GM04504 (cell line): ENCODE data around the gene TNS1.

Source experiments
- DNase-seq: peaks from one replicate; pipeline ENCODE4 v3.0.0-alpha.2; 2012; ENCODE audit warnings: low read depth

The TNS1 gene

DNA sequence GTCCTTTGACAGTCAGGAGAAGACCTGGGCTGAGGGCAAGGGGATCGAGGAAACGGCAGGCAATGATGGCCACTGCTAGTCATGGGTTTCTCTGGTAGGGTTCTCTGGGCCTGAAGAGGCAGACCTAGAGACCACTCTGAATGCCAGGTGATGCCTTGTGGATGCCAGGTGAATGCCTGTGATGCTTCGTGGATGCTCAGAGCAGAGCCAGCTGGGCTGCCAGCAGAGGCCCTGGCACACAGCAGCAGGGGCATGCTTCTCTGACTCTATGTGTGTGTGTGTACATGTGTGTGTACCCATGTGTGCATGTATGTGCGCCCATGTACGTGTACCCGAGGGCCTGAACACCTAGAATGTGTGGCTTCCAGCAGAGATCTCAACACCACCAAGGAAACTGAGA is 172.0 kb downstream of the TNS1 start:
- DNase-seq, result no peak

DNA sequence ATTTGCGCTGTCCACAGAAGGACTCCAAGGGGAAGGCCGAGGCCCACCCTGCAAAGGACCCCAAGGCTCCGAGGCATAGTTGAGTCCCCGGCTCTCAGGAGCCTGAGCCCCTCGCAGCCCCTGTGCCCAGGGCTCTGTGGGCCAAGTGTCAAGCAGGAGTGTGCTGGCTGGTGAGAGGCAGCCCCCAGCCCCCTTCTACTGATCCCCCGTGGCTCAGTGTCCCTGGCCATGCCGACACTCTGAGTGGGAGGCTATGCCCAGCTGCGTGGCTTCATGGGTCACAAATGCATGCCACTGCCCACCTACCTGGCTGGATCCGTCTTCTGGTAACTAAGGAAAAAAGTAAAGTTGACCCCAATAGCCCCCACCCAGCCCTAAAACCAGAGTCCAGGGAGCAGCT is 172.7 kb downstream of the TNS1 start:
- no peak for DNase-seq

DNA sequence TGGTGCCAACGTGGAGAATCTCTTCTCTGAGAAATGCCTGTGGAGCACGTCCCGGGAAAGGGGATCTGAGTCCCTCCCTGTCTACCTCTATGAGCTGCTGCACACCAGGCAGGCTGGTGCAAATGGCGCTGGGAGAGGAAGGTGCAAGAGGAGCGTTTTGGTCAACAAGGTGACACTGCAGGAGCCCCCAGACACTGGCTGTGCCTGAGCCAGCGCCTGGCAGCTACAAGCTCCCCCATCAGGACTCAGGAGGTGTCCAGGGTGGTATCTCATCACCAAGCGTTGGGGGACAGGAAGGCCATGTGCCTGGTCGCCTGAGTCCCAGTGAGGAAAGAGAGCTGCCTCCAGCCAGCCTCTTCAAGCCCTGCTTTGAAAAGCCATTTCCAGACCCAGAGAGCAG is 173.4 kb downstream of the TNS1 start:
- DNase-seq, result no peak

DNA sequence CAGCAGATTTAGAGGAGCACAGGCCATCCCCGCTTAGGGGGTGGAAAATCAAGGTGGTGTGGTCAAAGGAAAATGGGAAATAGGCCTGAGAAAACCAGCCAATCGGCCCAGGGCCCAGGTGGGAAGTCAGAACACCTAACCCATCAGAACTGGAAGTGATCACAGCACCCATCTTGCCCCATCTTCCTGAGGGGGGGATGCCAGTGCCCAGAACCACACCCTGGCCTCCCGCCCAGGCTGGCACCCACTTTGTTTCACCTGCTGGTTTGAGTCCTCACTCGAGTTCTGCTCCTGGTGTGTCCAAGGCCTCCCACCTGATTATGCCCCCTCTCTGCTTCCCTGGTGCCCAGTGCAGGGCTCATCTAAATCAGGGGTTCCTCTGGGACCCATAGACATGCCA is 174.5 kb downstream of the TNS1 start:
- no peak for DNase-seq

DNA sequence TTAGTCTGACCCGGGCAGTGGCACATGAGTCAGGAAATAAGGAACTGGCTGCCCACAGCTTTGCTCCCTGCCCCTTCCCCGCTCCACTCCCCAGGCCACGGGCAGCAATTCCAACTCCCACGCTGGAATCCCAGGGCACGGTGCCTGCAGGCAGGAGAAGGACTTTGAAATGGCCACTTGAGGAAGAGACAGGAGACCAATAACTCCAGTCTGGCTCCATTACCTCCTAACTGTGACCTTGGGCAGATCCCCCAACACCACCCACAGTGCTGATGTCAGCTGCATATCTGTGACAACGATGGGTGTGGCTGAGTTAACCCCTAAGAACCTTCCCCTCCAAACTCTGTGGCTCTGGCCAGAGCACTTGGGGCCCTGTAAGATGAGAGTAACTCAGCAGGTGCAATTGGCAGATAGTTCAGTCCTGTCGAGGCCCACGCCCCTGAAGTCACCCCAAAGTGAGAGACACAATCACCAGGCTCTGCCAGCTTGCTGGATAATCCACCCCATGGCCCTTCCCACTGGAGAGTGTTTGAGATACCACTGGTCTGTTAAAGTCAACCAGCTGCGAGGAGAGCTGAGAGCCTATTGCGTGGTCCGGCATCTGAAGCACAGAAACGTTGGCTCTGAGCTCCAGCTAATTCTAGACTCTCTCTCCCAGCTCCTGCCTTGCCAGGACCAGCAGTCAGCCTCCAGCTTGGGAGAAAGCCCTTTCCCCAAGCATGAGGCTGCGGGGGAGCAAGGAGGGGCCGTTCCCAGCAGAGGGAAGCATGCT is 175.2 kb downstream of the TNS1 start:
- DNase-seq, result no peak

DNA sequence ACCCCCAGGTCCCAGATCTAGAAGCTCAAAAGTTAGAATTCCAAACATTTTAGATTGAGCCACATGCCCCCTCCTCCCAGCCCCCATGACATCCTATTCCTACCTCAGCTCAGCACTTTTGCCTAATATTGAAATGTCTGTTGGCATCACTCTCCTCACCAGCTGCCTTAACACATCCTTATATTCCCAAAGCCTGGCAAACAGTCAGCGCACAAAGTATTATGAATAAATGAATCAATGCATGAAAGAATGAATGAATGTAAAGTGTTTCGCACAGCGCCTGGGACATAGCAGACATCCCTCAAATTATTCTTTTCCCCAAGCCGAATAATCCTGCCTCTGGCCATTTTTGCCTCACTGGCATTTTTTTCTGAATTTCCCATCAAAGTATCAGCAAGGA is 175.8 kb downstream of the TNS1 start:
- DNase-seq, result no peak

DNA sequence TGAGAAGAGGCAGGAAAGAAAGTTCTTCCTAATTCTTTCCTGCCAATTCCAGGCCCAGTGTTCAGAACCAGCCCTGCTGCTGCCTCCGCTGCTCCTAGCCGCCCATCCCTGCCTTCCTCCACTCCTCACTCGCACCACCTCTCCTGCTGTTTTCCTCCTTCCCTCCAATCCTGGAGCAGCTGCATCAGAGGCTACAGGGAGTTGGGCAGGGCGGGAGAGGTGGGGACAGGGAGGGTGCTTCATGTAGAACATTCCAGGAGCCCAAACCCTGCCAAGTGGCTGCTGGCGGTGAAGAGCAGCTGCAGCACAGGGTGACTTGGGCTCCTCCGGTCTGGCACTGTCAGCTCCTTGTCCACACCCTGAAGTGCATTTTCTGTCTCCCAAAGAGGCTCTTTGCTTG is 176.3 kb downstream of the TNS1 start:
- DNase-seq, result no peak

DNA sequence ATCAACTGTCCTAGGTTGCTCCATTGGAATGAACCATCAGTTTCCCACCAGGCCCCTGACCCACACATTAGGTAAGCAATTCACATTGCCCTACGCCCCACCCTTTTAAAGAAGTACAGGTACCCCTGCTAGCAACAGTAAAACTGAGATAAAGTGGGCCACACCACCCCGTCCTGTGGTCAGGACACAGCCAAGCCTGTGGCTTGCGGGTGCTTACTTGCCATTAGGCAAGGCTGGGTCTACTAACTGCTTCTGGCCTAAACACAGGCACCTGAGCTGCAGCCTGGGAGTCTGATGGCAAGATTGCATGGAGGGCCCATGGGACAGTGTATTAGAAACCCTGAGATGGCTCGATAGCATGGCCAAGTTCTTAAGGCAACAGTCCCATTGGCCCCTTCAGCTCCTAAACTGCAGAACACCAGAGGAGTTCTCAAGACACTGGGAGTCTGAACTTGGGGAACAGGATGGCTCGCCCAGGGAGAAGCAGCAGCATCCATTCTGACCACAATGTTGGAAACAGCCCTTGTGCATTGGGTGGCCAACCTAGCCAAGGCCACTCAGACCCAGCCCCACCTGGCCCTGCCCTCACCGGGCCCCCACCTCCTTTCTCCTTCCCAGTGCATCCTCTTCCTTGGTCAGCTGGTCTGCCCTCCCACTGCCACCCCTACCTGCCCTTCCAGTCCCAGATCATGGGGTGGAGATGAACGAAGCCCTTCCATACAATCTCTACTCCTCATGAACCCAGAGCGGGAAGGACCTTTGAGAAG is 177.1 kb downstream of the TNS1 start:
- no peak for DNase-seq

DNA sequence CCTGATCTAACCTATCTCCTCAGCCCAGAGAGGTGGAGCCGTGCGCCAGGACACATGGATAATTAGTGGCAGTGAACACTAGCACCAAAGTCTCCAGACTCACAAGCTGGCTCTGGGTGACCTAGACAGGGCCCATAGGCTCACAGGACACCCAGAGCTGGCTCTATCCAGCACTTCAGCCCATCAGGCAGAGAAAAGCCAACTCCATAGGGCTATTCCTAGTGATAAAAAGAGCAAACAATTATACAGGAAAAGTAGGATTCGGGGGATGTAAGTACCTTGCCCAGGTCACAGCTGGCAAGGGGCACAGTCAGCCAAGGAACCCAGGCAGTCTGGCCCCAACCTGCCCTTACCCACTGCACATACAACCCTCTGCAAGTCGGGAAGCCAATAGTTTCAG is 178.6 kb downstream of the TNS1 start:
- no peak for DNase-seq

DNA sequence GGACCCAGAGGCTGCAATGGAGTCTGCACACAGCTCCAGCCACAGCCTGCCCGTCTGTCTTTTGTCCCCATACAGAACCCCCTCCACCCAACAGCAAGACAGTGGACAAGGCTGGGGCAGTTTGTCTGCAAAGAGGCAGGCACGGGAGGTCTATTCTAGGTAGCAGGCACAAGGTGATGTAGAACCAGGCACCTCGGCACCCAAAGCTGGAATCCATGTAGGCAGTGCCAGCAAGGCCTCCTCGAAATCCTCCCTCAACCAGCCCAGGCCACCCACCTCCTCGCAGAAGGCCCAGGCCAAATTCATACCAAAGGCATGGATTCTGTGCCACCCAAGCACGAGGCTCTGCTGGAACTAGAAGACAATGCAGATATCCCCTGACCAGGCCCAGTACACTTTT is 179.2 kb downstream of the TNS1 start:
- DNase-seq, result no peak

DNA sequence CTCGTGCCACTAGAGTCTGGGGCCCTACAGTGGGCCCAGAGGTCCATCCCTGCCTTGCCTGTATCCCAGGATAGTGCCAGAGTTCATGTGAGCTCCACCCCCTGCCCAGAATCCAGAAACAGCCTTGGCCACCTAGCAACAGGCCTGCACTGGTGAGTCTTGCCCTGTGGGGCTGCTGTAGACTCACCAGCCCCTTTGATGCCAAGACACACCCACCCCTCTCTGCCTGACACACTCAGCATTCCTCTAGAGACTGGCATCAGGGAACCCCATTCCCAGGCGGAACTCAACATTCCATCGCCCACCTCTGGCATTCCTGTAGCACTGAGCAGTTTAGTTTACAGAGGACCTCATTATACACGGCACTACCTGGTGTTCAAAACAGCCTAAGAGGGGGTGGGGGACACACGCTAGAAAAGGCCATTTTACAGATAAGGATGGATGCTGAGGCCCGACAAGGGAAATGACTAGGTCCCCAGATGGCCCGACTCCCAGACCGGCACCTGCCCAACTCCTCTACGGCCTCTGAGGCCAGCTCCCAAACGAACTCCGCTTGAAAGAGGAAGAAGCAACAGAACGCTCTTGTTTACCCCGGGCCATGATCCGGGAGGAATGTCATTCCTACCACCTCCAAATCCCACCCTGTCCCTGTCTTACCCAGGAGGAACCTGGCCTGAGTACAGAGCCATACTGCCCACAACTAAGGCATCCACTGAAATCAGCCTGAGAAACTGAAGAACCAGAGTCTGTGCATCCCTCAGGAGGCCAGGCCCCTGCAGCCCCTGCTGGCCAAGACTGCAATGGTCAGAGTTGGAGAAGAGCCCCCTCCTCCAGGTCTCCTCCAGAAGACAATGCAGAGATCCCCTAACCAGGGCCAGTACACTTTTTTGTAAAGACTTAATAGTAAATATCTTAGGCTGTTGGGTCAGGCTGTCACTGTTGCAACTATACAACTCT is 180.2 kb downstream of the TNS1 start:
- DNase-seq, result no peak

DNA sequence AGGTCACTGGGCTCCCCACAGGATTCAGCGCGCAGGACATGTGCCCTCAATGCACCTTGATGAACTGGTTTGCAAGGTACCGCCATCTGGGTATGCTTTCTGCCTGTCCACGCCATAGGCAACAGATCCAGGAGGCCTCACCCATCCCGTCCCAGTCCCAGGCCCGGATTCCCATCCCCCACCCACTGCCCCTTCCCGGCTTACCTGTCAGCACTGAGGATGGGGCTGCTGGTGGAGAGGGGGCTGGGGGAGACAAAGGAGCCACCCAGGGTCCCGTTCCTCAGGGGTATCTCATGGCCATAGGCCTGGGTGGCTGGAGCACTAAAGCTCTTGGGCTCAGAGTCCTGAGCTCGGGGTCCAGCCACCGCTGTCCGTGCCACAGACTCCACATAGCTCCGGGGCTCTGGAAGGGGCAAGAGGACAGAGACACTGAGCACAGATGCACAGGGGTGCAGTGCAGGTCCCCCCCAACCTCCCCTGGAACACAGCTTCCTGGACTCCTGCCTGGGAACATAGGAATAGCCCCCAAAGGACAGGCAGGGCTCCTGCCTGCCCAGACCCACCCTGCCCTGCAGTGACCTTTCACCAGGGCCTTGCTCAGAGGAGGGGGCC is 181.2 kb downstream of the TNS1 start:
- DNase-seq, result no peak

DNA sequence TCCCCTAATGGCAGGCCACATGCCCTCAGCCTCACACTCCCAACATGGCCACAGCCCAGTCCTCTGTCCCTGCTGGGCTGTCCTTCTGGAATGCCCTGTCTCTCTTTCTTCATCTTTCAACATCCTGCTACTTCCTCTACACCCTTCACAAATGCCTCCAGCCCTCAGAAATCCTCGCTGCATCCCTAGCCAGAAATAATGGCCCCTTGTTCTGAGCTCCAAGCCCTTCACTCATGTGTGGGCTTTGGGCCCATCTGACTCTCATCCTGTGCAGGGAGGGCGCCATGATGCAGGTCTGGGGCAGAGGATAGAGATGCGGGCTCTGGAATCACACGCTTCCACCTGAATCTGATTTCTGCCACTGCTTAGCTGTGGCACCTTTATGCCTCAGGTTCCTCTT is 181.9 kb downstream of the TNS1 start:
- no peak for DNase-seq

DNA sequence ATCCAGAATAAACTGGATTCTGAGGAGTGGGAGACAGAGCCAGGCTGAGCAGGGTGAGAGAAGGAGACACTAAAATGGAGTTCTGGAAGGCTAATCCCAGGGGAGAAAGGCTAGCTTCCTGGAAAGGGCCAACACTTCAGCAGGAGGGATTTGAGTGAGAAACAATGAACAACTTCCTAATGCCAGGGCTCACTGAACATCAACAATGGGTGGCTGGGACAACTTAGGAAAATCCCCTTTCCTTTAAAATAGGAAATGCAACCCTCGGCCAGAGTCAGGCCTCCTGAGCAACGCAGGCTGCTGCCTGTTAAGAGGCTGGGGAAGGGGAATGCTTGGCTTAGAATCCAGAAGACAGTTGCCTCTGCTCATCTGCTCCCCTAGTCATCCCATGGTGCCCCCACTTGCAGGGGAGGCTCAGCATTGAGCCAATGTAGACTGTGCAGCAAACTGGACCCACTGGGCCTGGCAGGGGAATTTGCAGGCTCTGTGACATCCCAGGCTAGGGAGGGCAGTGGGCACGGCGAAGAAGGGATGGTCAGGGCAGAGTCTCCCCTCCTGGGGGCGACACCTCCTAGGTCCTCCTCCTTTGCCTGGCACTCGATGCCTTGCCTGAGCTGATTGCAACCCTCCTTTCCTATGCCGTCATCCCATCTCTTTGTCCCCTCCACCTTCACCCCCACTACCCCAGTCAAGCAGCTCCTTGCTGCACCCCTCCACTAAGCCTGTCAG is 182.5 kb downstream of the TNS1 start:
- DNase-seq, result no peak

DNA sequence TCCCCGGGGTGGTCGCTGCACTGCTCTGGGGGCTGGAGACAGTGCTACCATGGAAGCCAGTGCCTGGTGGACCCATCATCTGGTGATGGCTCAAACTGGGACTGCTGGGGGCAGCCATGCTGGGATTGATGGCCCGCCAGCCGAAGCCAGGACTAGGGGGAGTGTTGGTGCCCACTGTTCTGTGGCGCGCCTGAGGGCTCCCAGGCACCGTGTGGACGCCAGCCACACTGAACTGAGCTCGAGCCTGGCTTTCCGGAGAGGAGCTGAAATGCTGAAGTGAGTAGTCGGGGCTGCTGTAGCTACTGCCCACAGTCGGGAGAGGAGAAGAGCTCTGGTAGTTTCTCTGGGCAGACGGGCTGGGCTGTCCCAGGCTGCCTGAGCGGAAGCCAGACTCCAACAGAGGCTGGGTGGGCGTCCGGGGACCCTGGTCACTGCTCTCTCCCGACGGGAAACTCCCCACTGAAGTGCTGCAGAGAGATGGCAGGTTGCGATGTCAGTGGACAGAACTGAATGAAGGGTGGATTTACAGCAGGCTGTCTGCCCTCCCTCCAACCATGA is 184.4 kb downstream of the TNS1 start:
- no peak for DNase-seq

DNA sequence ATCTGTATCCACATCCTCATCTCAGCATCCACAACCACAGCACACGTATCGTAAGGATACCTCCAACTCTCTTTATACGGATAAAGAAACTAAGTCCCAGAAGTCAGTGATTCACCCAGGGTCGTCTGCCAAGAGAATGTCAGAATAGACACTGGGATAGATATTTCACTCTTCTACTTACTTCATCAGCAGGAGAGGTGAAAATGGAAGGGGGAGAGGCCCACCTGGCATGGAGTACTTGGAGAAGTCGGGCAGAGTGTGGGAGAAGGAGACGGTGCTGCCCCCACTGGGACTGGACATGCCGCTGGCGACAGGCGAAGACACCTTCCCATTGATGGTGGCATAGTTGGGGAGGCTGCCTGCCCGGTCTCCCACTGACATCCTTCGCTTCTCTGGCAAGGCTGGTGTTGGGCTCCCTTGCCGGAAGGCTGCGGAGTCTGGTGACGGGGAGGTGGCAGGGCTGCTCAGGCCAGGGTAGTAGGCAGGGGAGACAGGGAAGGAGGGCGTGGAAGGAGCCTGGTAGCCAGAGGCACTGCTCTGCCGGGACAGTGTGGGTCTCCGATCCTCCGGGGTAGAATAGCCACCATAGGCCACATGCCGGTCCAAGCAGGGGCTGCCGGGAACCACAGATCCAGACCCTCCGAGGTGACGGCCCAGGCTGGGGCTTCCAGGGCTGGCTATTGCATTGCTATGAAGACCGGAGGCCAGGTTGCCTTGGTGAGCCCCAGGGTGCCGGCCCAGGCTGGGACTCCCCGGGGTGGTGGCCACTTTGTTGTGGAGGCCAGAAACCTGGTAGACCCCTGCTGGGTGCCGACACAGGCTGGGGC is 185.1 kb downstream of the TNS1 start:
- no peak for DNase-seq

DNA sequence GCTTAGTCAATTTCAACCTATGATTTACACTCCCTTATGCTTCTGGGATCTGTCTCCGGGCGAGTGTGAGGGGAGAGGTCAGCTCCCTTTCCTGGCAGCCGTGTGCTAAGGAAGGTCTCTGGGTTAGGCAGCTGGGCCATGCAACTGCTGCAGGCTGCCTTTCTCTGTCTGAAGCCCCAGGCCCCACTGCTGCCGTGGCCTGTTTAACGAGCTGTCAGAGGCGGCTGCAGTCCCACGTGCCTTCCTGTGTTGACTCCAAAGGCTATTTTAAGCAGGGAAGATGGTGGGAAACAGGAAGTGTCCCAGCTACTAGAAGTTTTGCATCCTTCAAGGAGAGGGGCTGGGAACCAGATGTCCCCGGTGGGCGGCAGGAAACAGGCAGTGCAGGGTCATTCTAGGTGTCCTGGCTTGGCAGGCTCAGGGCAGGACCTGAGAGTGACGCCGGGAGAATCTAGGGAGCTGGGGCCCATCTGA is 186.4 kb downstream of the TNS1 start:
- peak; percentile 10 for DNase-seq

DNA sequence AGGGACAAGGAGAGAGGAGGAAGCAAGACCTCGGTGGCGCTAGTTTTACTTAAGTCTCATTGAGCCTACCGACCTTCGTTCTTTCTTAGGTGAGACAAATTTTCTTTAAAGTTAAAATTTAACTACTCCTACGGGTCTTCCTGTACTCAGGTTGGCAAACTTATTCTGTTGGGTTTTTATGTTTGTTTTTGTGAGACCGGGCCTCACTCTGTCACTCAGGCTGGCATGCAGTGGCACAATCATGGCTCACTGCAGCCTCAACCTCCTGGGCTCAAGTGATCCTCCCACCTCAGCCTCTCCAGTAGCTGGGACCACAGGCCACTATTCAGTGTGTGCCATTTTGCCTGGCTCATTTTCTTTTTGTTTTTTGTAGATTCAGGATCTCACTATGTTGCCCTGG is 189.0 kb downstream of the TNS1 start:
- DNase-seq, result no peak

DNA sequence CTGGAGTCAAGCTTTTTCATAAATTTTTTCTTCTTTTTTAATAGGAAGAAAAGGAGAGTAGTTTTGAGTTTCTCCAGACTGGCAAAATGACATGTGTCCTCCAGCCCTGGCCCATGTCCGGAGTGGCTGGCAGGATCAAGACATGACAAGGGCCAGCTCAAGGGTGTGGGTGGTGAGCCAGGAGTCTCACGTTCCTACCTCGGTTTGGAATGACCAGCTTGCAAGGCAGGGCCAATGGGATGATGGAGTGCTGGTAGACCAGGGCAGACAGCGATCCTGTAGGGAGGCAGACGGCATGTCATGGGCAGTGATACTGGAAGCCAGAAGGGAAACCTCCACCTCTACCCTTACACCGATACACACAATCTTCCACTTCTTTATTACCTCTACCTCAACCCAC is 190.6 kb downstream of the TNS1 start:
- DNase-seq, result no peak

DNA sequence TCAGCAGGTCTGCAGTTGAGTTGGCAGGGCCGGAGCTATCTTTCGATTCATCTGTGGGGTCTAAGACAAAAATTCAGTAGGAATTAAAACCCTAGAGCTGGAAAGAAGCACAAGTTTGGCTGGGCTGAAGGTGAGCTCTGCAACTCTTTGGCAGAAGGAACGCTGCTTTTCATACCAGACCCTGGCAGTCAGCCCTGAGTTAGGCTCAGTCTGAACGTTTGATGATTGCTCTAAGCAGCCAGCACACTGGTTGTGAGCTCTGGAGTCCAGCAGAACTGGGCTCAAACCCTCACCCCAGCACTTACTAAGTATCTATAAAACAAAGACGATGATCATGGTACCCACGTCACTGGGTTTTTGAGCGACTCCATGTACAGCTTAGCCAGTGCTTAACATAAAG is 192.5 kb downstream of the TNS1 start:
- no peak for DNase-seq
